AG08395 (cell line): ENCODE results near the gene AQP12A.
A peak's percentile ranks its signal among the peaks of the same experiment; 100 is the strongest.
"Not testable (repeated sequence)": the region's sequence is repeated elsewhere in the genome, so short reads cannot be mapped to it uniquely, and the experiment has no call there.

Experiments used
- DNase-seq: peaks from one replicate; pipeline ENCODE4 v3.0.0; 2012; ENCODE audit warnings: mixed read lengths, low spot score

AQP12A gene

GRCh38 chr2:240662681-240663080 is 29.0 kb upstream of the AQP12A start:
- DNase-seq: peak; percentile 3

GRCh38 chr2:240663546-240664190 is 28.0 kb upstream of the AQP12A start:
- DNase-seq: no peak

GRCh38 chr2:240664622-240665021 is 27.0 kb upstream of the AQP12A start:
- no peak for DNase-seq

- DNase-seq: no peak
Measured at GRCh38 chr2:240670402-240670801, 21.3 kb upstream of the AQP12A start.

- no peak for DNase-seq
Measured at GRCh38 chr2:240670950-240671349, 20.7 kb upstream of the AQP12A start.

GRCh38 chr2:240672076-240672700 is 19.5 kb upstream of the AQP12A start:
- no peak for DNase-seq

- no peak for DNase-seq
Measured at GRCh38 chr2:240672701-240673190, 18.9 kb upstream of the AQP12A start.

- not testable (repeated sequence) for DNase-seq
Measured at GRCh38 chr2:240674461-240675184, 17.0 kb upstream of the AQP12A start.

GRCh38 chr2:240675345-240675744 is 16.3 kb upstream of the AQP12A start:
- not testable (repeated sequence) for DNase-seq

GRCh38 chr2:240678043-240678442 is 13.6 kb upstream of the AQP12A start:
- DNase-seq: not testable (repeated sequence)

GRCh38 chr2:240678909-240679308 is 12.8 kb upstream of the AQP12A start:
- not testable (repeated sequence) for DNase-seq

GRCh38 chr2:240680185-240680584 is 11.5 kb upstream of the AQP12A start:
- DNase-seq: not testable (repeated sequence)

GRCh38 chr2:240682431-240683224 is 9.0 kb upstream of the AQP12A start, which contains the start of gene AQP12B:
AQP12B (minus strand) TSS chr2:240682885; CDS start chr2:240682837, 48 bp downstream.
- not testable (repeated sequence) for DNase-seq

- not testable (repeated sequence) for DNase-seq
Measured at GRCh38 chr2:240683329-240683979, 8.2 kb upstream of the AQP12A start.

GRCh38 chr2:240683980-240684728 is 7.5 kb upstream of the AQP12A start:
- DNase-seq: not testable (repeated sequence)

- no peak for DNase-seq
Measured at GRCh38 chr2:240685771-240686371, 5.8 kb upstream of the AQP12A start.

- DNase-seq: no peak
Measured at GRCh38 chr2:240686460-240686859, 5.2 kb upstream of the AQP12A start.

GRCh38 chr2:240687045-240687740 is 4.5 kb upstream of the AQP12A start:
- no peak for DNase-seq

- DNase-seq: no peak
Measured at GRCh38 chr2:240687741-240688552, 3.7 kb upstream of the AQP12A start.
